Stomach (tissue), 4 donors: ENCODE data around the gene PLCD1.

Experiments
- CTCF ChIP-seq, 7 experiments: fragments of 450-650 bp in 4 of 7; fragments of 200-600 bp in 3 of 7; sonication (generic) in 3 of 7; IDR thresholded peaks; one replicate each; pipeline ENCODE4 v1.5.1; 2016 to 2019; ENCODE audit warnings: antibody characterized with exemption in 7 of 7, control low read depth in 2 of 7, mild to moderate bottlenecking in 1 of 7
- EP300 ChIP-seq: sonication (generic); formaldehyde crosslinking; IDR thresholded peaks from one replicate; pipeline ENCODE4 v1.6.1; 2017; ENCODE audit warnings: antibody characterized with exemption
- POLR2A ChIP-seq, 4 donors: fragments of 450-650 bp; IDR thresholded peaks; one replicate each; pipeline ENCODE4 v1.6.1; 2016; ENCODE audit warnings: antibody characterized with exemption in 4 of 4, control low read depth in 2 of 4, mild to moderate bottlenecking in 1 of 4, moderate library complexity in 1 of 4

GRCh38 chr3:37964146-37964545 is 65.3 kb downstream of the PLCD1 start:
- TF ChIP-seq POLR2A (IDR thresholded peaks at IDR 0.05) (no peak), EP300 (no peak), CTCF (IDR thresholded peaks at IDR 0.05) (no peak)
